GM23338 (cell line): Measurements from ENCODE around the gene LYSMD4. TPM values are rescaled to one million over a fixed set of nuclear protein-coding genes. Genes with fewer than 3 reads are reported as not detected.
A peak's percentile ranks its signal among the peaks of the same experiment; 100 is the strongest.

Source experiments
- ATAC-seq: fragments of 200-7000 bp; cut with Tn5 transposase; 3 replicates; pipeline ENCODE4 v1.9.1; 2020
- DNase-seq: peaks from one replicate; pipeline ENCODE4 v3.0.0-alpha.2; 2015; ENCODE audit warnings: low spot score
- H2AFZ ChIP-seq: fragments of 200-600 bp; sonication (generic); 2 replicates; pipeline ENCODE4 v1.8.0; 2016; ENCODE audit warnings: antibody characterized with exemption, mild to moderate bottlenecking, moderate library complexity
- H3F3A ChIP-seq: fragments of 200-600 bp; sonication (generic); replicated peaks from 2 replicates; pipeline ENCODE4 v1.8.0; 2017; ENCODE audit warnings: antibody characterized with exemption, mixed run types, low read depth
- H3K27ac ChIP-seq: fragments of 200-600 bp; sonication (generic); 2 replicates; pipeline ENCODE4 v1.6.1; 2016; ENCODE audit warnings: low read depth
- H3K27me3 ChIP-seq: fragments of 200-600 bp; sonication (generic); 2 replicates; pipeline ENCODE4 v1.8.0; 2016; ENCODE audit warnings: mild to moderate bottlenecking, mixed run types, moderate library complexity; ENCODE audit not compliant: insufficient read depth
- H3K36me3 ChIP-seq: fragments of 200-600 bp; sonication (generic); 2 replicates; pipeline ENCODE4 v1.8.0; 2016; ENCODE audit warnings: mild to moderate bottlenecking; ENCODE audit not compliant: insufficient read depth
- H3K4me1 ChIP-seq: fragments of 200-600 bp; sonication (generic); 2 replicates; pipeline ENCODE4 v1.8.0; 2016; ENCODE audit warnings: mild to moderate bottlenecking, moderate library complexity; ENCODE audit not compliant: insufficient read depth
- H3K4me2 ChIP-seq: fragments of 200-600 bp; sonication (generic); 2 replicates; pipeline ENCODE4 v1.7.1; 2017; ENCODE audit warnings: mixed run types
- H3K4me3 ChIP-seq: fragments of 200-600 bp; sonication (generic); 2 replicates; pipeline ENCODE4 v1.6.1; 2016; ENCODE audit warnings: mixed run types
- H3K79me2 ChIP-seq: fragments of 200-600 bp; sonication (generic); replicated peaks from 2 replicates; pipeline ENCODE4 v1.8.0; 2017; ENCODE audit warnings: mild to moderate bottlenecking; ENCODE audit not compliant: insufficient read depth
- H3K9me2 ChIP-seq: fragments of 200-600 bp; sonication (generic); 2 replicates; pipeline ENCODE4 v1.8.0; 2017; ENCODE audit not compliant: insufficient read depth
- H4K20me1 ChIP-seq: fragments of 200-600 bp; sonication (generic); replicated peaks from 2 replicates; pipeline ENCODE4 v1.8.0; 2017; ENCODE audit warnings: mild to moderate bottlenecking; ENCODE audit not compliant: insufficient read depth
- H3K27ac Mint-ChIP-seq: 2 replicates; pipeline ENCODE4 v1.8.0; 2020; ENCODE audit warnings: inconsistent platforms, mild to moderate bottlenecking, moderate library complexity, mixed read lengths
- H3K27me3 Mint-ChIP-seq: 3 replicates; pipeline ENCODE4 v1.8.0; 2022; ENCODE audit warnings: low read depth, mild to moderate bottlenecking, moderate library complexity, mixed read lengths, inconsistent platforms; ENCODE audit not compliant: insufficient read depth, poor library complexity
- H3K36me3 Mint-ChIP-seq: 3 replicates; pipeline ENCODE4 v1.8.0; 2021; ENCODE audit warnings: low read depth, mild to moderate bottlenecking, inconsistent platforms, moderate library complexity, mixed read lengths
- H3K4me1 Mint-ChIP-seq: 3 replicates; pipeline ENCODE4 v1.8.0; 2020; ENCODE audit warnings: mild to moderate bottlenecking, inconsistent platforms, mixed read lengths
- H3K4me3 Mint-ChIP-seq: 3 replicates; pipeline ENCODE4 v1.8.0; 2021; ENCODE audit warnings: moderate library complexity, mild to moderate bottlenecking, inconsistent platforms, mixed read lengths
- H3K9me3 Mint-ChIP-seq: 3 replicates; pipeline ENCODE4 v1.8.0; 2020; ENCODE audit warnings: moderate library complexity, mild to moderate bottlenecking, inconsistent platforms, mixed read lengths
- CREB1 ChIP-seq: fragments of 250-450 bp; sonication (Bioruptor Pico); IDR thresholded peaks from 2 replicates; pipeline ENCODE4 v1.5.0; 2020; ENCODE audit warnings: low read depth, mild to moderate bottlenecking, moderate library complexity
- EZH2 ChIP-seq: fragments of 200-600 bp; sonication (generic); IDR thresholded peaks from one replicate; pipeline ENCODE4 v1.8.0; 2017; ENCODE audit warnings: antibody characterized with exemption, mild to moderate bottlenecking, low read depth; ENCODE audit not compliant: unreplicated experiment
- EZH2phosphoT487 ChIP-seq: fragments of 200-600 bp; sonication (generic); IDR thresholded peaks from one replicate; pipeline ENCODE4 v1.8.1; 2018; ENCODE audit warnings: antibody characterized with exemption; ENCODE audit not compliant: unreplicated experiment
- NANOG ChIP-seq: IDR thresholded peaks from 2 replicates; pipeline ENCODE4 v1.6.1; 2016; ENCODE audit warnings: antibody characterized with exemption, borderline replicate concordance
- POLR2AphosphoS5 ChIP-seq: IDR thresholded peaks from 2 replicates; pipeline ENCODE4 v1.6.1; 2016; ENCODE audit warnings: antibody characterized with exemption, low read depth
- STAT1 ChIP-seq: IDR thresholded peaks from one replicate; pipeline ENCODE4 v1.6.1; 2016; ENCODE audit warnings: antibody characterized with exemption; ENCODE audit not compliant: unreplicated experiment
- ZNF114 ChIP-seq: fragments of 250-450 bp; sonication (Bioruptor Pico); IDR thresholded peaks from 2 replicates; pipeline ENCODE4 v1.5.0; 2020; ENCODE audit warnings: mild to moderate bottlenecking, moderate library complexity
- ZNF331 ChIP-seq: fragments of 250-450 bp; sonication (Bioruptor Pico); IDR thresholded peaks from 2 replicates; pipeline ENCODE4 v1.5.0; 2020; ENCODE audit warnings: low read depth, mild to moderate bottlenecking, moderate library complexity
- polyA plus RNA-seq: library from polyadenylated mRNA; unstranded; fragments of >200 nt; fragmentation: Nextera tagmentation; extraction: Ambion mirVana; gene quantifications from 2 replicates; pipeline ENCODE4 v1.2.1, GENCODE V29; 2016
- total RNA-seq: library from RNA; depleted of rRNA; stranded (reverse); fragments of >200 nt; shearing (Covaris generic); gene quantifications from 2 replicates; pipeline ENCODE4 v1.2.3, GENCODE V29; 2014
- TF ChIP-seq, protein P1 (sequence below): IDR thresholded peaks from 2 replicates; pipeline ENCODE4 v1.6.1; 2016; ENCODE audit warnings: antibody characterized with exemption
- TF ChIP-seq, protein P2 (sequence below): fragments of 250-450 bp; sonication (Bioruptor Pico); IDR thresholded peaks from 2 replicates; pipeline ENCODE4 v1.5.0; 2020; ENCODE audit warnings: mild to moderate bottlenecking, moderate library complexity

The LYSMD4 gene
- total and polyA plus RNA-seq, 2 experiments from 2014 or later = 7.5 to 23.8 TPM

DNA sequence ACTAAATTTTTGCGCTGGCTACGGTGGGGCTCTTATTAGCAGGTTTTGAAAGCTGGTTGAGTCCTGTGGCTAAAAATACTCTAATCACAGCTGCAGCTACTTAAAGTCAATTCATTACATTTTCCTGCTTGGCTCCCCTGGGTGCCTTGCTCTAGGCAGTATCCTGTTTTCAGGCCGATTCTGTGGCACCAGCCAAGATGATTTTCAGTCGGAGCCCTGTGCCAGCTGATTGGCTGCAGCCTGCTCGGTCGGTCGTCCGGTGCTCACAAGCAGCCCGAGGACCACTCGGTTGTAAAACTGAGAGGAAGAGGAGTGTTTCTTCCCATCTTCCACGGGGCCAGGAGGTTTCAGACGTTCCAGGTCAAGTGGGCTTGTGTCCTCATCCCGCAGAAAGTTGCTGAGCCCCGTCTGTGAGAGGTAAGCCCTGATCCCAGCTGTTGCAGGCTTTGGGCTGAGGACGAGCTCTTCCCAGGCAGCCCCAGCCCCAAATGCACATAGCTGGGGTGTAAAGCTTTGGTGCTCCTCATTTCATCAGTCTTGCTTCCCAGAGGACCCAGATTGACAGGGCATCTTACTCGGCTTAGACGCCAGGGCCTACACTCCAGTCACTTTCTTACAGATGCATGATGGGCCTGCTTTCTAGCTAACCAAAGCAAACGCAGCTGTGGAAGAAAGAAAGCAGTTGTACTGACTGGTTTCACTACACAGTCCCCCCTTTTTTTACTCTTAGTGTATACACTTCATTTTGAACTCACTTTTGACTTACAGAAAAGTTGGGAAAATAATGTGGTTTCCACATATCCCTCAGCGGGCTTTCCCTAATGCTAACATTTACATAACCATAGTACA is 15.9 kb downstream of the LYSMD4 start (continued):
- TF ChIP-seq ZNF331 (CRISPR knock-in tag) (no peak), POLR2AphosphoS5 (no peak), CREB1 (CRISPR knock-in tag) (no peak), ZNF114 (CRISPR knock-in tag) (no peak), EZH2phosphoT487 (no peak)
- TF ChIP-seq, protein P1, sequence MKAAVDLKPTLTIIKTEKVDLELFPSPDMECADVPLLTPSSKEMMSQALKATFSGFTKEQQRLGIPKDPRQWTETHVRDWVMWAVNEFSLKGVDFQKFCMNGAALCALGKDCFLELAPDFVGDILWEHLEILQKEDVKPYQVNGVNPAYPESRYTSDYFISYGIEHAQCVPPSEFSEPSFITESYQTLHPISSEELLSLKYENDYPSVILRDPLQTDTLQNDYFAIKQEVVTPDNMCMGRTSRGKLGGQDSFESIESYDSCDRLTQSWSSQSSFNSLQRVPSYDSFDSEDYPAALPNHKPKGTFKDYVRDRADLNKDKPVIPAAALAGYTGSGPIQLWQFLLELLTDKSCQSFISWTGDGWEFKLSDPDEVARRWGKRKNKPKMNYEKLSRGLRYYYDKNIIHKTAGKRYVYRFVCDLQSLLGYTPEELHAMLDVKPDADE = no peak

DNA sequence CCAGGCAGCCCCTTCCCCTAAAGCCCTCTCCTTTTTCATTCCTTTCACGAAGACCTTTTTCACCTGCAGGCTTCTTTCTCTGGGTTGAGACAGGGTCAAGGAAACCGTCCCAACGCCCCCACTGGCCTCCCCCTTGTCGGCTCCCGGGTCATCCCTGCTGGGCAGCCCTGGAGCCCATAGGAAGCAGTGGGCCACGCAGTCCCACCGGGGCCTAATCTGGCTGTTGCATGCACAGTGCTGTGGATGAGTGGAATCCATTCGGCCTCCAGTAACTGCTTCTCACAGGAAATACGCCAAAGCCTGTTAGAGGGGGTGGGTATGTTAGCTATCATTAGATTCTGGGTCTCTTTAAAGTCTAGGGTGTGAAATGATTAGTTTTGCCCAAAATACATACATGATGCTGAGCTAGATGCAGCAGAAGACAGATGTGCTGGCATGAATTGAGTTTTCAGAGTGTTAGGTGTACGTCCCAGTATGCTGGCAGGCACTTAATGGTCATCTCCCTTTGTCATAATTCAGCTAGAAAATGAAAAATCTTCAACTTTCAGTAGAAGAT is 16.6 kb downstream of the LYSMD4 start:
- H3F3A ChIP-seq = no peaks in the 10 kb centered on the region
- Mint-ChIP-seq H3K9me3 (no peaks in the 10 kb centered on the region), H3K36me3 (peaks cover 17% of the 10 kb centered on the region), H3K27ac (no peak overlapping the region), H3K4me1 (peaks cover 31% of the 10 kb centered on the region), H3K4me3 (no peak overlapping the region), H3K27me3 (peaks cover 4% of the 10 kb centered on the region)
- H3K9me2 ChIP-seq = peaks cover 9% of the 10 kb centered on the region
- H3K27me3 ChIP-seq = no peaks in the 10 kb centered on the region
- peak; percentile 21; the same call in 2 of the 3 replicates for ATAC-seq
- TF ChIP-seq ZNF331 (CRISPR knock-in tag) (no peak), POLR2AphosphoS5 (no peak), ZNF114 (CRISPR knock-in tag) (no peak), NANOG (no peak), STAT1 (no peak), EZH2 (no peak), CREB1 (CRISPR knock-in tag) (no peak)
- TF ChIP-seq, protein P2, sequence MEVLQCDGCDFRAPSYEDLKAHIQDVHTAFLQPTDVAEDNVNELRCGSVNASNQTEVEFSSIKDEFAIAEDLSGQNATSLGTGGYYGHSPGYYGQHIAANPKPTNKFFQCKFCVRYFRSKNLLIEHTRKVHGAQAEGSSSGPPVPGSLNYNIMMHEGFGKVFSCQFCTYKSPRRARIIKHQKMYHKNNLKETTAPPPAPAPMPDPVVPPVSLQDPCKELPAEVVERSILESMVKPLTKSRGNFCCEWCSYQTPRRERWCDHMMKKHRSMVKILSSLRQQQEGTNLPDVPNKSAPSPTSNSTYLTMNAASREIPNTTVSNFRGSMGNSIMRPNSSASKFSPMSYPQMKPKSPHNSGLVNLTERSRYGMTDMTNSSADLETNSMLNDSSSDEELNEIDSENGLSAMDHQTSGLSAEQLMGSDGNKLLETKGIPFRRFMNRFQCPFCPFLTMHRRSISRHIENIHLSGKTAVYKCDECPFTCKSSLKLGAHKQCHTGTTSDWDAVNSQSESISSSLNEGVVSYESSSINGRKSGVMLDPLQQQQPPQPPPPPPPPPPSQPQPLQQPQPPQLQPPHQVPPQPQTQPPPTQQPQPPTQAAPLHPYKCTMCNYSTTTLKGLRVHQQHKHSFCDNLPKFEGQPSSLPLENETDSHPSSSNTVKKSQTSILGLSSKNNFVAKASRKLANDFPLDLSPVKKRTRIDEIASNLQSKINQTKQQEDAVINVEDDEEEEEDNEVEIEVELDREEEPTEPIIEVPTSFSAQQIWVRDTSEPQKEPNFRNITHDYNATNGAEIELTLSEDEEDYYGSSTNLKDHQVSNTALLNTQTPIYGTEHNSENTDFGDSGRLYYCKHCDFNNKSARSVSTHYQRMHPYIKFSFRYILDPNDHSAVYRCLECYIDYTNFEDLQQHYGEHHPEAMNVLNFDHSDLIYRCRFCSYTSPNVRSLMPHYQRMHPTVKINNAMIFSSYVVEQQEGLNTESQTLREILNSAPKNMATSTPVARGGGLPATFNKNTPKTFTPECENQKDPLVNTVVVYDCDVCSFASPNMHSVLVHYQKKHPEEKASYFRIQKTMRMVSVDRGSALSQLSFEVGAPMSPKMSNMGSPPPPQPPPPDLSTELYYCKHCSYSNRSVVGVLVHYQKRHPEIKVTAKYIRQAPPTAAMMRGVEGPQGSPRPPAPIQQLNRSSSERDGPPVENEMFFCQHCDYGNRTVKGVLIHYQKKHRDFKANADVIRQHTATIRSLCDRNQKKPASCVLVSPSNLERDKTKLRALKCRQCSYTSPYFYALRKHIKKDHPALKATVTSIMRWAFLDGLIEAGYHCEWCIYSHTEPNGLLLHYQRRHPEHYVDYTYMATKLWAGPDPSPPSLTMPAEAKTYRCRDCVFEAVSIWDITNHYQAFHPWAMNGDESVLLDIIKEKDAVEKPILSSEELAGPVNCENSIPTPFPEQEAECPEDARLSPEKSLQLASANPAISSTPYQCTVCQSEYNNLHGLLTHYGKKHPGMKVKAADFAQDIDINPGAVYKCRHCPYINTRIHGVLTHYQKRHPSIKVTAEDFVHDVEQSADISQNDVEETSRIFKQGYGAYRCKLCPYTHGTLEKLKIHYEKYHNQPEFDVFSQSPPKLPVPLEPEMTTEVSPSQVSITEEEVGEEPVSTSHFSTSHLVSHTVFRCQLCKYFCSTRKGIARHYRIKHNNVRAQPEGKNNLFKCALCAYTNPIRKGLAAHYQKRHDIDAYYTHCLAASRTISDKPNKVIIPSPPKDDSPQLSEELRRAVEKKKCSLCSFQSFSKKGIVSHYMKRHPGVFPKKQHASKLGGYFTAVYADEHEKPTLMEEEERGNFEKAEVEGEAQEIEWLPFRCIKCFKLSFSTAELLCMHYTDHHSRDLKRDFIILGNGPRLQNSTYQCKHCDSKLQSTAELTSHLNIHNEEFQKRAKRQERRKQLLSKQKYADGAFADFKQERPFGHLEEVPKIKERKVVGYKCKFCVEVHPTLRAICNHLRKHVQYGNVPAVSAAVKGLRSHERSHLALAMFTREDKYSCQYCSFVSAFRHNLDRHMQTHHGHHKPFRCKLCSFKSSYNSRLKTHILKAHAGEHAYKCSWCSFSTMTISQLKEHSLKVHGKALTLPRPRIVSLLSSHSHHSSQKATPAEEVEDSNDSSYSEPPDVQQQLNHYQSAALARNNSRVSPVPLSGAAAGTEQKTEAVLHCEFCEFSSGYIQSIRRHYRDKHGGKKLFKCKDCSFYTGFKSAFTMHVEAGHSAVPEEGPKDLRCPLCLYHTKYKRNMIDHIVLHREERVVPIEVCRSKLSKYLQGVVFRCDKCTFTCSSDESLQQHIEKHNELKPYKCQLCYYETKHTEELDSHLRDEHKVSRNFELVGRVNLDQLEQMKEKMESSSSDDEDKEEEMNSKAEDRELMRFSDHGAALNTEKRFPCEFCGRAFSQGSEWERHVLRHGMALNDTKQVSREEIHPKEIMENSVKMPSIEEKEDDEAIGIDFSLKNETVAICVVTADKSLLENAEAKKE (CRISPR knock-in tag) = no peak
- TF ChIP-seq, protein P1 = no peak
- H3K4me1 ChIP-seq = peaks cover 4% of the 10 kb centered on the region; the same call in 1 of the 2 replicates
- no peaks in the 10 kb centered on the region for H3K79me2 ChIP-seq
- no peak overlapping the region for H3K4me2 ChIP-seq
- DNase-seq = no peak
- no peak overlapping the region for H2AFZ ChIP-seq
- H4K20me1 ChIP-seq = no peaks in the 10 kb centered on the region; the same call in 1 of the 2 replicates
- H3K27ac ChIP-seq = no peak overlapping the region
- H3K4me3 ChIP-seq = no peak overlapping the region
- H3K36me3 ChIP-seq = peaks cover 5% of the 10 kb centered on the region
